NCI-H774 (cell line): ENCODE results near the gene FAM3C.
A peak's percentile ranks its signal among the peaks of the same experiment; 100 is the strongest.

Experiments
- DNase-seq: peaks from one replicate; lab custom pipeline; 2025; lab: John Stamatoyannopoulos, UW

FAM3C gene

DNA sequence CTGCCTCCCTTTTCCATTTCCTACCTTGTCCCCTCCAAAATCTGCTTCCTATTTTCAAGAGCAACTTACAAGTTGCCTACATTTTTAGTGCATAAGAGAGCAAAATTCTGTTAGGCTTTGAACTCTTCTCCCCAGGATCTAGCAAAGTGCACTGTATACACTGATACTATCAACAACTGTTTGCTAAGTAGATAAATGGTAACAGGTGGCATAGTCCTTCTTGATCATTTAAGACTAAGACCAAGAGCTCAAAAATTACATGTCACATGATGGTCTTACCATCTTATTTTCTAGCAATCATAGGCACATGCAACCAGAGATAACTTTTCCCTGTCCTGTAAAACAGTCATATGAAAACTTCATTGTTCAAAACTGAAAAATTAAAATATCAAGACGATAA, 16.2 kb downstream of the FAM3C start:
- DNase-seq = no peak

DNA sequence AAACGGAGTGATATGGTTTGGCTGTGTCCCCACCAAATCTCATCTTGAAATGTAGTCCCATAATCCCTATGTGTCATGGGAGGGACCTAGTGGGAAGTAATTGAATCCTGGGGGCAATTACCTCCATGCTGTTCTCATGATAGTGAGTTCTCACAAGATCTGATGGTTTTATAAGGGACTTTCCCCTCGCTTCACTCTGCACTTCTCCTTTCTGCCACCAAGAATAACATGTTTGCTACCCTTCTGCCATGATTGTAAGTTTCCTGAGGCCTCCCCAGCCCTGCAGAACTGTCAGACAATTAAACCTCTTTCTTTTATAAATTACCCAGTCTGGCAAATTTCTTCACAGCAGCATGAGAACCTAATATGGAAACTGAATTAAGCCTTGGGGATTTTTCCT, 19.1 kb downstream of the FAM3C start:
- no peak for DNase-seq

DNA sequence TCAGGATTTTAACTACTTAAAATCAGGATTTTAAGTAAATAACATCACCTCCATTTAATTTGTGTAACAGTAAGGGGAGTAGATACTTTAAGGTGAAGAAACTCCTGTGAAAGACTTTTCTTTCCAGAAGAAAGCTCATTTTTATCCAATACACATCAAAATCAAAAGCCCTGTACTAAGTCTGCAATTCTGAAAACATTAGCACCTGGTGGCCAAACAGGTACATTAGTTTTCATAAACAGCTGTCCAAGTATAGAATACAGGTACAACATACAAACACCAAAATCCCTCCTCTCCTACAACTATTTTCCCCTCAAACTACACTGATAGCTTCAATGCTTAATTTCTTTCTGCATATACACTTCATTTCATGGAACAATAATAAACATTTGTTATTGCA, 22.9 kb downstream of the FAM3C start:
- no peak for DNase-seq

DNA sequence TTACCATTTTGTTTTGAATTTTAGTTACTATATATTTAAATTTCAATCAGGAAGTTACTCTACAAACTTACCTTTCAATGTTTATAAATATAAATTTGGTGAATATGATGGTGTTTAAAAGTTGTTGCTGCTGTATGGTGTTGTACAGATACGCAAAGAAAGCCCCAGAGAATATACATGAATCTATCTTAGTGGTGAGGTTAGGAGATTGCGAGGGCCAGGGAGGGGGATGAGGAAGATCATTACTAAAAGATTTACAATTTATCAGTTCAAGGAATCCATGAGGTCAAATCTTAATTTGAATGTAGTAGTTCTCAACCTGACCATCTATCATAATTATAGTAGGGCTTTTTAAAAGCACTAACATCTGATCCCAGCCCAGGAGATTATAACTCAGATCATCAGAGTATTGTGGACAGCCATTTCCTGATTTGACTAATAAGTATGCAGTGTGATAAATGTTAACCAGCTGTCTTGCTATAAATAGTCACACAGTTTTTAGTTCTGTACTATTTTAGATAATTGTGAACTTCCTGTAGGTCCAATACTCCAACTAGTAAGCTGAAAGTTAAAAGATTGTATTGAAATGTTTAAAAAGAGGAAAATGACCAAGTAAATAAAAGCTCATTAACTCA, 23.6 kb downstream of the FAM3C start:
- DNase-seq = no peak

DNA sequence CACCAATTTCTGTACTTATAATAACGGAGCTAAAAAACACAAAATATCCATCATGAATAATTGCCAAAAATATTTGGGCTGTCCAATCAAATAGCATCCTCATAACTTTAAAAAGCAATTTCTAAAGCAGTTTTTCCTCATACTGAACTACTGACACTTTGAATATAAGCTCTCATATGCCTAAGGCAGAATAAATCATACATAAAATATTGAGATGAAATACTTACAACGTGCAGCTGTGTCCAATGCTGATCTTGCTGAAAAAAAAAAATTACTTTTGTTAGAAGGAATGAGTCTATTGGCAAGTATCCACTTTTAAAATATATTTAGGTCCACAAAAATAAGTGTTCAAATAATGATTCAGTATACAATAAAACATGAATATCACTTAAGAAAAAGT, 24.2 kb downstream of the FAM3C start:
- no peak for DNase-seq

DNA sequence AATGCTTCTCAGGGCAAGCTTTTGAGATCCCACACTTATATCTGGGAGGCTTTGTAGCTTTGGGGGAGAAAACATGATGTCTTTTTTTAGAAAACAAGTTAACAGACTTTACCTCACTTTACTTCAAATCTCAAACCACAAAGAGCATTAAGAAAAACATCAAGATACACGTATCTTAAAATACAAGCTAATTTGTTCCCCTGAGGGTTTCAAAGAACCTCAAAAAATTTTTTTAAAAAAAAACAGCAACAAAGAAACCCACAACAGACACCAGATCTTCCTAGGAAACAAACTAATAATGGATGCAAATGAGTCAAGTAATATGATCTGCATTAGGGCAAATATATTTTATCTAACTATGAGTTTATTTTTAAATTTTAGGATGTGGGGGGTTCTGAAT, 24.7 kb downstream of the FAM3C start:
- DNase-seq = no peak

DNA sequence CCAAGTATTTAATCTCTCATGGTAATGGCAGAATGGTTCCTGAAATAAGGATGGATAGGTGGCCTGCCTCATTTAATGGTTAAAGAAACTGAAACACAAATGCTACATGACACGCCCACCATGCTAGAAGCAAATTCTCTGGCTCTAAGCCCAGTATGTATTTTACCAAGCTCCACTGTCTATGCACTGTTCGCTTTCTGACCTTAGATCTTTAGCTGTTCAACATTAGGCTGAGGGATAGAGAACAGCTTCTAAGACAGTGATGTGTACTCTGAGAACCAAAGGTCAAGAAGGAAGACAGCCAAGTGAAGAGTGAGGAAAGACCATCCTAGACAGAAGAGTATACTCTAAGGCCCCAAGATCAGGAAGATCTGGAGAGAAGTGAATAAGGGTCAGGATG, 26.6 kb downstream of the FAM3C start:
- no peak for DNase-seq

DNA sequence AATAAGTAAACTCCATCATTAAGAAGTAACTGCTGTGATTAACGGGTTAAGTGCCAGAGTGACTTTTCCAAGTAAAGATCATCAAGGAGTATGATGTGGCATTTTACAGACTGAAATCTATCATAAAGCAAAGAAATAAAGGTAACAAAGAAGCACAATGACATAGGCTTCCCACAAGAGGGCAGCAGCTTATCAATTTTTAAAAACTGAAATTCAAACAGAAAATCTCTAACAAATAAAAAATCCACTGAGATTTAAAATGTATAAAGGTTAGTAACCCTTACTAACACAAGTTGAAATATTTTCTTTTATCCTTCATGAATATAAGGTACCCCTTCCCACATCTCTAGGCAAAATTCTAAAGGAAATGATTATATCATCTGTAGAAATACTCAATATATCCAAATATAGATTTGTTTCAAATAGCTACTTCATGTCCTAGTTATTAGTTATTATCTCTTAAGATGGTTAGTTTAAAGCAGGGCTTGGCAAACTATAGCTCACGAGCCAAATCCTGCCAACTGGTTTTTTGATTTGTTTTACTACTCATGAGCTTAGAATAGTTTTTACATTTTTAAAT, 29.2 kb downstream of the FAM3C start:
- peak; percentile 8 for DNase-seq

DNA sequence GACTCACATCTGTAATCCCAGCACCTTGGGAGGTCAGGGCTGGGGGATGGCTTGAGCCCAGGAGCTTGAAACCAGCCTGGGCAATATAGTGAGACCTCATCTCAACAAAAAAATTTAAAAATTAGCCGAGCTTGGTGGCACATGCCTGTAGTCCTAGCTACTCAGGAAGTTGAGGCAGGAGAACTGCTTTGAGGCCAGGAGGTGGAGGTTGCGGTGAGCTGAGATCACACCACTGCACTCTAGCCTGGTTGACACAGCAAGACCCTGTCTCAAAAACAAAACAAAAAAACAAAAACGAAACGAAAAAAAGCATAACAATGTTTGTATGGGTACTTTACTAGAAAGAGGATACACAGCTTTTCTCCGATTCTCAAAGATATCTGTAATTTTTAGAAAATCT, 35.5 kb downstream of the FAM3C start:
- DNase-seq = no peak

DNA sequence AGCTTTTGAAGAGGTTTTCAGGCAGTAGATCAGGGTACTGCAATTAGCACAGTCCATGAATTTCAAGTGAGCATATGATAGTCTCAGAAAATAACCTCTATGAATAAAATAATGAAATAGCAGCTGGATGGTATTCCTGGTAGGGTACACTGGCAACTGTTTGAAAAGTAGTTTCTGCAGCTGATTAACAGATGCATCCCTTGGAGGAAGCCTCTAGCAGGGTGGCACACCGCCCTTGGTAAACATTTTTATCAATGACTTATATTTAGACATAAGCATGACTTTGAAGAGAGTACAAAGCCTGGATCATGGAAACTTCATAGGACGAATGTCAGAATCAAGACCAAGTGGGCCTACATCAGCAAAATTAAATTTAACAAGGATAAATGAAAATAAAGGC, 40.5 kb downstream of the FAM3C start:
- no peak for DNase-seq

DNA sequence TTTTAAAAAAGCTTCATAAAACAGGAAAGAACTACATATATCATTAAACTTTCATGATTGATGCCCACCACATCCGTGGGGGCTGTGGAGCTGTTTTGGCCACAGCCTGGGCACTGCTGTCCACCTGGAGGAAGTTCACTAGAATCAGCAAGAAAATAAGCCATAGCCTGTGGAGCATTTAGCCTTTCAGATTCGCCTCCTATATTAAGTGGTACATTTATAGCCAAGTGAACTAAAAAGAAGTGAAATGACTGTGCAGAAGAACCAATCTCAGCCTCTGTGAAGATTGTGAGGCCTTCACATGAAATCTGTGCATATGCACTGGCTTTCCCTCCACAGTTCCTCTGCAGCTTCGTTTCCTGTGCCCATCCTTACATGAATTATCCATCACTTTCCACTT, 43.8 kb downstream of the FAM3C start:
- no peak for DNase-seq

DNA sequence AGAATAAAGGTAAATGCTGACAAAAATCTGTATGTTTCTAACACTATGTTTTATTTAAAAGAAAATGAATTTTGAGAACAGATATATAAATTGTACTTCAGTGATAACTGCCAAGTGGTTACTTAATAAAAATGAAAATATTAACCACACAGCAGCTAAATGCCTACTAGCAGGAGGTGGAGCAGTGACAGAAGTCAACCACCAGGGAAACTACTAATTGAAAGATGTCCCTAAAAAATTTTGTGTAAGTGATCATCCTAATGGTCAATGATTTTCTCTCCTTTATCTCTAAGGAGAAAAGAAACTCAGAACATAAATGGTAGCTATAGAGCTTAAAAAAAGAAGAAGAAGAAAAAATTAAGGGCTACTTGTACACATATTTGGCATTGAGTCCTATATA, 44.4 kb downstream of the FAM3C start:
- no peak for DNase-seq

DNA sequence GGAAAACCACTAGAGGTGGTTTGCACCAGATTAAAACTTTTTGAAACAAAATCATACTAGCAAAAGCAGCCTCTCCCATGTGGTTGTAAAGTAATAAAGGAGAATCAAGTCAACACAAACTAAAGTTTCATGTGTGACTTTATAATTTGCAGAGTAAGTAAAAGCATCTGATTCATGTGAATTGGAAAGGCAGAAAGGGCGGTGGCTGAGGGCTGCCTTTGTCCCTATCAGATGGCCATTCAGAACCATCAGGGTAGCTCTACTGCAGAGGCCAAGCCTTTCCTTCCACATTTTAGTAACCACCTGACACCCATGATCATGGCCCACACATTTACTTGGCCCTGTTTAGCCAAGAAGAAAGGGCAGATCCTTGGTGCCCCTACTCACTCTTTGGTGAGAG, 51.6 kb downstream of the FAM3C start:
- DNase-seq = no peak

DNA sequence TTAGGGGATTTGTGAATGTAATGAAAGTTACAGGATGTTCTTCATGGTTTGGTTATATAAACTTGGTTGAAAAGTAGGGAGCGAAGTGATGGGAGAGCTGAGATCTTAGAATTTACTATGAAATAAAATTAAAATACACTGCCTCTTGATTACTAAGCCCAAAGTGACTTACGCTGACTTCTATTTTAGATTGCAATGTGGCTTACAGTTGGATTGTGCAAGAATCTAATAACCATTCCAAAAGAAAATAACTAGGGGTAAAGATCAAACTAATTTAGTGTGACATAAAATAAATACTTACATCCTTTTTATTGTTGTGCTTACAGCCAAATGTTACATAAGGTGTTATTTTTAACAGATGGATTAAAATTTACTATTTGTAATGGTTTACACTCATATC, 52.0 kb downstream of the FAM3C start:
- DNase-seq = no peak

DNA sequence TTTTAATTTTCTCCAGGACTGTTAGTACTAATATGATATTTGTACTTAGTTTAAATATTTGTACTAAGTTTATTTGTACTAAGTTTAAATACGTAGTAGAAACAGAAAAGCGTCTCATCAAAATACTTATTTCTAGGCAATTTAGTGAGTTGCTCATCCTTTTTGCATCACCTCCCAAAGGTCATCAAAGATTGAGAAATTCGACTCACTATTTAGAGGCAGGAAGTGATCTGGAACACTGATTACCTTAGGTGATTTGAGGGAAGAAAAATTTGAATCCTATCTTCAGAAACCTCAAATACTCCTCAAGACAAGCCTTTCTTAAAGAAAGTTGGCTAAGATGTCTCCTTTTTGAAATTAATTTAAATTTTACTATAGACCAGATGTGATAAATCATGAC, 52.8 kb downstream of the FAM3C start:
- DNase-seq = no peak

DNA sequence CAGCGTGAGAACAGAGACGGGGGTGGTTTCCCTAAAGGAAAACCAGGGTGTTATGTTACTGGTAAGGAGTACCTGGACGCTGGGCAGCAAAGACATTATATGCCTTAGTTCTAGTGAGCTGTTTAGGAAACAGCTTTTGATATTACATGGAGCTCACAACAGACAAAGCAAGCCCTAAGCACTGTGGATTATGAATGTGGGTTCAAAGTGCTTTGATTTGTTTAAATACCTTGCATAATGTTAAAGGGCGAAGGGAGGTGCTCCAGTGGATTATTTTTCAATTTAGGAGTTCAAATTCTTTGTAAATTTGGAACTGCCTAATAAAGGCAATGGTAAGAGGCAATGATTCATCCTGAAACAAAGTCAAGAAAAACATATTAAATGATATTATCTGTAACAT, 53.5 kb downstream of the FAM3C start:
- no peak for DNase-seq

DNA sequence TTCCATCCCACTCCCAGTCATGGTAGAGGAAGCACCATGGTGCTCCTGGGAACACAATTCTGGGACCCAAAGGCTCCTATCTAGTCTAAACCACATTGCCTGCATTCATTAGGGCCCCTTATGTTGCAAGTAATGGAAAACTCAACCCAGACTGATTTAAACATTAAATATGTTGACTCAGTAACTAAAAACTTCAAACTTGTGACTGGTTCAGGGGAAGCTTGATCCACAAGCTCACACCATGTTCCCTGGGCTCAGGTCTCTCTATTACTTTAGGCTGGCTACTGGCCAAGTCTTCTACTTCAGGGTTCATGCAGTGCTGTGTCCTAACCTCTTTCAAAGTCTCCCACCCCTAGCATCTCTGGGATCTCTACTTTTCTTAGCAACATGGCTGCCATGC, 54.2 kb downstream of the FAM3C start:
- no peak for DNase-seq

DNA sequence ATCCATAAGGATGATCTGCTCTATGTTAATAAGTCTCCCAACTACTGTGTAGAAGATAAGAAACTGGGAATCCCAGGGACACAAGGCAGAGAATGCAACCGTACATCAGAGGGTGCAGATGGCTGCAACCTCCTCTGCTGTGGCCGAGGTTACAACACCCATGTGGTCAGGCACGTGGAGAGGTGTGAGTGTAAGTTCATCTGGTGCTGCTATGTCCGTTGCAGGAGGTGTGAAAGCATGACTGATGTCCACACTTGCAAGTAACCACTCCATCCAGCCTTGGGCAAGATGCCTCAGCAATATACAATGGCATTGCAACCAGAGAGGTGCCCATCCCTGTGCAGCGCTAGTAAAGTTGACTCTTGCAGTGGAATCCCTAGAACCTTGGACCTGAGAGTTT, 57.0 kb downstream of the FAM3C start:
- no peak for DNase-seq

DNA sequence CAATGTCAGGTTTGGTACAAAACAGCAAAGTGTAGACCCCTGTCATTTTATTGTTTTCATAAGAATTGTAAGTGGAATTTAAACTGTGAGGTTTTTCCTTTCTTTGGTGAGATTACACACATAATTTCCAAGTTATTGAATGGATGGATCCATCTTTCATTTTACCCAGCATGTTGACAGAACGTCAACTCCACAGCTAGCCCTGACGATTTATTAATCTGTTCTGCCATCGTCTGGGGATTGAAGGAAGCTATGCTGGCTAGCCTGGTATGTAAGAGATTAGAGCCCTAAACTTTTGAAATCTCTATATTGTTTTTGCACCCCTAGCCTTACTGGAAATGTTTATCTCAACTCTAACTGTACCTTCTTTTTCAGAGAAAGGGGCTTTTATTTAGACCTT, 58.7 kb downstream of the FAM3C start:
- DNase-seq = no peak

DNA sequence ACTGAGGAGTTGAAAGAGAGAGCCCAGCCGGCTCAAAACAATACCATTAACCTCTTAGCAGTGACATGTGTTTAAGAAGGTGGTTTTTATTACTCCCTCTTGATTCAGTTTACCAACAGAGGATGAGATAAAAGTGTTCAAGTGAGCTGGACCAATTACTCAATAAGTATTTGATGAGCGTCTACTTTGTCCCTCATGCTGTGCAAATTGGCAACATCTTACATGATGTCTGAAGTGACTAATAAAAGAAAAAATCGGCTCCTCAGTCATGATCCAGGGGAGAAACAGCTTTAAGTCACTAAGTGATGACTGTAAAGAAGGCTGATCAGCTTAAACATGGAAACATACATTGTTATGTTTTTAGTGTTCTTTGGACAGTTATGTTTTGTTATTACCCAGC, 59.5 kb downstream of the FAM3C start:
- DNase-seq = no peak

DNA sequence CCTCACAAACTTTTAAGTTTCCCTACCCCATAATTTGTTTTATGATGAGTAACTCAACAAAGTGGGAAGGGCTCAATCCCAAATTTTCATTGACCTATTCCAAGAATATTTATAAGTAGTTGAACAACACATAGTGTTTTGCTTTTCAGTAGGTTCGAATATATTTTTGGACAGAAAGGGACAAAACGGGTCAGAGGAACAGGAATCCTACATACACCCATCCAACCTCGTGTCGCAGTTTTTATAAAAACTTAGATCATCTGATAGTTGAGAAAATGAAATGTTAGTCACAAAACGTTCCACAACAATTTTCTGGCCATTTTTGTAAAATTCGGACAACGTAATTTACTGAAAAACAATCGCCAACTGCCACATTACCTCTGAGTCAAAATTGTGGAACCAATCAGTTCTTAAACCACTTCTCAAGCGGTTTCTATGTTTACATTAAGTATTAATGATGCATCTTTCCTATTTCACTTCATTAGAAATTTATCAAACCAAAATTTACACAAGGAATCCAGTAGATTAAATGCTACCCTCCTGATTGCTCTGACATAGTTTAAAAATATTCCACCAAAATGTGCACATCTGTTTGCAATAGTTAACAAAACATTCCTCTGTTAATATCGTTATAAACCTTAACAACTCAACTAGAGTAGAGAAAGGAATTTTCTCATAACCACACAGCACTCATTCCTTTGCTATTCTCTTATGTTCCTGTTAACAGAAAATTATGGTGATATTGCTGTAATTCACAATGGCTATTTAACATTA, 61.0 kb downstream of the FAM3C start:
- no peak for DNase-seq

DNA sequence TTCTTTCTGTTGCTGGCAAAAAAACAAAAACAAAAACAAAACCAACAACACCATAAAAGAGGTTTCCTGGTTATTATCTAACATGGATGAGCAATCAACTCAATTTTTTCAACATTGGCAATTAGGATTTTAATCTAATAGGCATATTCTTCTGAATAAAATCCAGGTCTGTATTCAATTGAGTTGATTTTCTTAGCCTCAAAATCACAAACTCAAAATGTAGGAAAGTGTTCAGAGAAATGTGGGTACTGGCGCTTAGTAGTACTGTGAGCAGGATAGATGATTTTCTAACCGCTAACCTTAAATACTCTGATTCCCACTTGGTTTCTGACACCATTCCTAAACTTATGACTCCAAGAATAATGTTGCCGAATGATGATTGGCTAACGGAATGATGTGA, 61.7 kb downstream of the FAM3C start:
- no peak for DNase-seq

DNA sequence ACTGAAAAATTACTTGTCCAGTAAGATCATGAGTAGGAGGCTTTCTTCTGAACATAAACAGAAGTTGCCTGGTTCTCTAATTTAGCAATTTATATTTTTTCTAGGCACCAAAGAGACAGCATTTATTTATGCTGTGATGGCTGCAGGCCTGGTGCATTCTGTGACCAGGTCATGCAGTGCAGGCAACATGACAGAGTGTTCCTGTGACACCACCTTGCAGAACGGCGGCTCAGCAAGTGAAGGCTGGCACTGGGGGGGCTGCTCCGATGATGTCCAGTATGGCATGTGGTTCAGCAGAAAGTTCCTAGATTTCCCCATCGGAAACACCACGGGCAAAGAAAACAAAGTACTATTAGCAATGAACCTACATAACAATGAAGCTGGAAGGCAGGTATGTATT, 64.5 kb downstream of the FAM3C start:
- no peak for DNase-seq

DNA sequence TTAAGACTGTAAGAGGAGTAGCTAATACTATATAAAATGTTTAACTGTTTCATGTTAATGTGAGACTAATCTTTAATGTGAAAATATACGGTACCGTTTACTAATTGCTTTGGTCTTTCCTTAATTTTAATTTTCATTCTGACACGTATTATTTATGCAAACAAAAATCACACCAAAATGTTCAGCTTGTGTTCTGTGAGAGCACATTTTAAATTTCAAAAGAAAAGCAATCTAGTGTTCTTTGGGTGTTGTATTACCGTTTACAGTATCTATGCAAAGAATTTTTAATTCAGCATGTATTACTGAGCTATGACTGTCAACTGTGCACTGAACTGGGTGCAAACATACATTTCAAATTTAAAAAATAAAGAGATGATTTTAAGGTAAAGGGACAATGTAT, 65.1 kb downstream of the FAM3C start:
- no peak for DNase-seq
